GM18508 (cell line): ENCODE measurements around the gene NANS.
"Not testable (repeated sequence)": the region's sequence is repeated elsewhere in the genome, so short reads cannot be mapped to it uniquely, and the experiment has no call there.

Experiments
- ATAC-seq: cut with Tn5 transposase; IDR thresholded peaks from one replicate; pipeline ENCODE4 v1.9.1; 2021; ENCODE audit warnings: moderate number of reproducible peaks; ENCODE audit not compliant: insufficient read depth, unreplicated experiment

Gene NANS

GRCh38 chr9:98127226-98127625 lies 70.7 kb downstream of the NANS start:
- no peak for ATAC-seq

DNA sequence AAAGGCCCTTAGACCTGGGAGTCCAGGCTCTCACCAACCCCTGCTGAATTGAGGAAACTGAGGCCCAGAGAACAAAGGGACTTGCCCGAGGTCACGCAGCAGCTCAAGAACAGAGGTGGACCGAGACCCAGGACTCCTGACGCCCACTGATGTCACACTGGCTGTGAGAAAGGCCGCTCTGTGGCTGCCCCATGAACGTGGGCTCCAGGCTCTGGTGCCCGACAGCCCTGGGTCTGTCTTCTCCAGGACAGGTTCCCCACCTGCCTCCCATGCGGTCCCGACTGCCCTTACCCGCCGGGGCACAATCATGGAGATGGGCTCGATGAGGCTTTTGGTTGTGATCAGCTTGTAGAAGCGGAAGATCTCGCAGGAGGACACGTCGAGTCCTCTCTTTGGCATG lies 71.8 kb downstream of the NANS start:
- ATAC-seq: no peak

DNA sequence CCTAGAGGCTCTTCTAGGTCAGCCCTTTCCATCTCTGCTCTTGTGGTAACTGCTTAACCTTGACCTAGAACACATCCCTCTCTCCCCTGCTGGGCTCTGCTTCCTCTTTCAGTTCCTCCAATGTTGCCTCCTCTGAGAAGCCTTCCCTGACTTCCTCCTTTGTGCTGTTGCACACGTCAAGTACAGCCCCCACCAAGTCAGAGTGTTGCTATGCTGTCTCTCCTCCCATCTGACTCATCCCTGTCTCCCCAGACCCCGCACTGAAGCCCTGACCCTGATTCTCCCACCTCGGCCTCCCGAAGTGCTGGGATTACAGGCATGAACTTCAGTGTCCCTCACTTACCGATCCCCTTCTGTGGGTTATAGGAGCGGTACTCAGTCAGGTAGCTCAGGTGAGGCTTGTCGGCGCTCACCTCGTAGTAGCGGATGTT lies 72.9 kb downstream of the NANS start:
- ATAC-seq: peak; percentile 75

DNA sequence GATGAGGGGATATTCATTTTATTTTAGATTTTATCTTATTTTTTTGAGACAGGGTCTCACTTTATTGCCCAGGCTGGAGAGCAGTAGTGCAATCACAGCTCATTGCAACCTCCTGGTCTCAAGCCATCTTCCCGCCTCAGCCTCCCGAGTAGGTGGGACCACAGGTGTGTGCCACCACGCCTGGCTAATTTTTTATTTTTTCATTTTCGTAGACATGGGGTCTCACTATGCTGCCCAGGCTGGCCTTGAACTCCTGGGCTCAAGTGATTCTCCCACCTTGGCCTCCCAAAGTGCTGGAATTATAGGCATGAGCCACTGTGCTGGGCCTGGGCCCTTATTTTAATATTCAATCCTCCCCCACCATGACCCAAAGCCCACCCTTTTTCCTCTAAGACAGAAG lies 73.5 kb downstream of the NANS start:
- ATAC-seq: not testable (repeated sequence)

GRCh38 chr9:98130576-98131228 lies 74.2 kb downstream of the NANS start:
- ATAC-seq: no peak

GRCh38 chr9:98132158-98132557 lies 75.6 kb downstream of the NANS start:
- ATAC-seq: no peak
